Measurements from ENCODE around the gene TNFAIP3. TPM values are rescaled to one million over a fixed set of nuclear protein-coding genes. Genes with fewer than 3 reads are reported as not detected.

TNFAIP3 gene
- total RNA-seq, 1 donor from 2014 or later: 44.6 TPM

GRCh38 chr6:137906020-137906472, 39.0 kb downstream of the TNFAIP3 start:
- no peak for TF ChIP-seq CTCF (IDR thresholded peaks at IDR 0.05)
- Histone ChIP-seq H3K9me3 (no peaks in the 10 kb centered on the region), H3K27ac (no peak overlapping the region), H3K4me1 (no peaks in the 10 kb centered on the region), H3K27me3 (ENCODE audit: low read depth) (no peaks in the 10 kb centered on the region), H3K4me3 (no peak overlapping the region), H3K36me3 (no peaks in the 10 kb centered on the region)
- intact Hi-C loops (cut with DNase I): no loop called here
- ATAC-seq (no peak), DNase-seq (no peak)

- no peaks in the 10 kb centered on the region for H3K36me3 ChIP-seq
- no peak overlapping the region for H3K27ac ChIP-seq
- no peaks in the 10 kb centered on the region for H3K9me3 ChIP-seq
- no peaks in the 10 kb centered on the region for H3K27me3 ChIP-seq (ENCODE audit: low read depth)
- H3K4me3 ChIP-seq: no peak overlapping the region
- intact Hi-C loops (cut with DNase I): no loop called here
- H3K4me1 ChIP-seq: peaks cover 4% of the 10 kb centered on the region
- TF ChIP-seq CTCF (IDR thresholded peaks at IDR 0.05): no peak
- ATAC-seq: no peak
- no peak for DNase-seq
Observed at GRCh38 chr6:137907170-137907569, 40.1 kb downstream of the TNFAIP3 start.

GRCh38 chr6:137909533-137909932, 42.5 kb downstream of the TNFAIP3 start:
- no peak for TF ChIP-seq CTCF (IDR thresholded peaks at IDR 0.05)

GRCh38 chr6:137910424-137910834, 43.4 kb downstream of the TNFAIP3 start:
- DNase-seq: no peak
- no peak overlapping the region for H3K27ac ChIP-seq
- peak; percentile 56 to 64 for ATAC-seq
- H3K36me3 ChIP-seq: no peaks in the 10 kb centered on the region
- H3K4me1 ChIP-seq: peaks cover 4% of the 10 kb centered on the region
- no peak for TF ChIP-seq CTCF (IDR thresholded peaks at IDR 0.05)
- H3K9me3 ChIP-seq: peaks cover 8% of the 10 kb centered on the region
- intact Hi-C loops (cut with DNase I): no loop called here
- H3K4me3 ChIP-seq: no peak overlapping the region
- no peaks in the 10 kb centered on the region for H3K27me3 ChIP-seq (ENCODE audit: low read depth)

More at GRCh38 chr6:137909533-137909932, 42.5 kb downstream of the TNFAIP3 start:
- ATAC-seq: no peak
- DNase-seq: no peak
- Histone ChIP-seq H3K36me3 (no peaks in the 10 kb centered on the region), H3K27ac (no peak overlapping the region), H3K4me1 (peaks cover 4% of the 10 kb centered on the region), H3K4me3 (no peak overlapping the region), H3K27me3 (ENCODE audit: low read depth) (no peaks in the 10 kb centered on the region), H3K9me3 (peaks cover 8% of the 10 kb centered on the region)
- intact Hi-C loops (cut with DNase I): no loop called here

GRCh38 chr6:137910843-137911456, 43.9 kb downstream of the TNFAIP3 start:
- no peak overlapping the region for H3K4me3 ChIP-seq
- H3K4me1 ChIP-seq: peaks cover 4% of the 10 kb centered on the region
- H3K27ac ChIP-seq: no peak overlapping the region
- no peak for TF ChIP-seq CTCF (IDR thresholded peaks at IDR 0.05)
- no peaks in the 10 kb centered on the region for H3K27me3 ChIP-seq (ENCODE audit: low read depth)
- H3K9me3 ChIP-seq: peaks cover 8% of the 10 kb centered on the region
- H3K36me3 ChIP-seq: no peaks in the 10 kb centered on the region
- intact Hi-C loops (cut with DNase I): no loop called here
- ATAC-seq (no peak), DNase-seq (no peak)

Data from lower lobe of right lung (tissue), 2 donors.